Nephron (organoid): Measurements from ENCODE around the gene TSC1.

Experiments used
- H3K27ac Mint-ChIP-seq, 3 experiments: 2 replicates each; pipeline ENCODE4 v1.8.0; 2020; ENCODE audit warnings: mixed read lengths in 3 of 3, mild to moderate bottlenecking in 2 of 3, moderate library complexity in 1 of 3
- H3K27me3 Mint-ChIP-seq: 2 replicates; pipeline ENCODE4 v1.8.0; 2021; ENCODE audit warnings: low read depth, mild to moderate bottlenecking, moderate library complexity, mixed read lengths
- H3K36me3 Mint-ChIP-seq: 2 replicates; pipeline ENCODE4 v1.8.0; 2020; ENCODE audit warnings: low read depth, mixed read lengths
- H3K4me1 Mint-ChIP-seq: 2 replicates; pipeline ENCODE4 v1.8.0; 2020; ENCODE audit warnings: mixed read lengths
- H3K4me3 Mint-ChIP-seq, 3 experiments: 2 replicates each; pipeline ENCODE4 v1.8.0; 2020; ENCODE audit warnings: mild to moderate bottlenecking in 3 of 3, mixed read lengths in 3 of 3, moderate library complexity in 2 of 3
- H3K9me3 Mint-ChIP-seq: 2 replicates; pipeline ENCODE4 v1.8.0; 2020; ENCODE audit warnings: mixed read lengths
- CTCF ChIP-seq, 3 experiments: fragments of 200-600 bp; sonication (generic); IDR thresholded peaks; one replicate each; pipeline ENCODE4 v1.5.0; 2021; ENCODE audit warnings: antibody characterized with exemption in 3 of 3; ENCODE audit not compliant: unreplicated experiment in 3 of 3

Gene TSC1

GRCh38 chr9:132887181-132888120 lies 57.0 kb downstream of the TSC1 start:
- Mint-ChIP-seq H3K36me3 (peaks cover 7% of the 10 kb centered on the region), H3K27ac (no peak overlapping the region), H3K27me3 (no peaks in the 10 kb centered on the region), H3K4me1 (no peaks in the 10 kb centered on the region), H3K9me3 (no peaks in the 10 kb centered on the region), H3K4me3 (no peak overlapping the region)
- no peak for TF ChIP-seq CTCF (IDR thresholded peaks at IDR 0.05; ENCODE audit: unreplicated experiment in 3 of 3)

- no peaks in the 10 kb centered on the region for H3K4me1 Mint-ChIP-seq
- TF ChIP-seq CTCF (IDR thresholded peaks at IDR 0.05; ENCODE audit: unreplicated experiment in 3 of 3) = no peak
- no peak overlapping the region for H3K4me3 Mint-ChIP-seq
- no peaks in the 10 kb centered on the region for H3K9me3 Mint-ChIP-seq
- H3K36me3 Mint-ChIP-seq = no peaks in the 10 kb centered on the region
- no peak overlapping the region for H3K27ac Mint-ChIP-seq
- no peaks in the 10 kb centered on the region for H3K27me3 Mint-ChIP-seq
Measured at GRCh38 chr9:132886334-132886725, 58.1 kb downstream of the TSC1 start.

- Mint-ChIP-seq H3K4me1 (no peaks in the 10 kb centered on the region), H3K4me3 (no peak overlapping the region), H3K27me3 (no peaks in the 10 kb centered on the region), H3K9me3 (no peaks in the 10 kb centered on the region), H3K36me3 (no peaks in the 10 kb centered on the region), H3K27ac (no peak overlapping the region)
- no peak for TF ChIP-seq CTCF (IDR thresholded peaks at IDR 0.05; ENCODE audit: unreplicated experiment in 3 of 3)
Measured at GRCh38 chr9:132885720-132886333, 58.6 kb downstream of the TSC1 start.

GRCh38 chr9:132883349-132884294 lies 60.8 kb downstream of the TSC1 start:
- no peak overlapping the region for H3K4me3 Mint-ChIP-seq
- TF ChIP-seq CTCF (IDR thresholded peaks at IDR 0.05; ENCODE audit: unreplicated experiment in 3 of 3) = no peak
- H3K36me3 Mint-ChIP-seq = no peaks in the 10 kb centered on the region
- H3K9me3 Mint-ChIP-seq = no peaks in the 10 kb centered on the region
- H3K27ac Mint-ChIP-seq = no peak overlapping the region
- no peaks in the 10 kb centered on the region for H3K27me3 Mint-ChIP-seq
- no peaks in the 10 kb centered on the region for H3K4me1 Mint-ChIP-seq

- no peak for TF ChIP-seq CTCF (IDR thresholded peaks at IDR 0.05; ENCODE audit: unreplicated experiment in 3 of 3)
- H3K4me3 Mint-ChIP-seq = peak overlapping the region in 1 of 3 experiments; percentile 5
- no peak overlapping the region for H3K27ac Mint-ChIP-seq
- no peaks in the 10 kb centered on the region for H3K36me3 Mint-ChIP-seq
- no peaks in the 10 kb centered on the region for H3K4me1 Mint-ChIP-seq
- H3K27me3 Mint-ChIP-seq = no peaks in the 10 kb centered on the region
- no peaks in the 10 kb centered on the region for H3K9me3 Mint-ChIP-seq
Measured at GRCh38 chr9:132882616-132883015, 61.8 kb downstream of the TSC1 start.
